Coronary artery (tissue), 2 donors: ENCODE data around the gene RDH8.
A peak's percentile ranks its signal among the peaks of the same experiment; 100 is the strongest.

Source experiments
- DNase-seq: peaks from one replicate; pipeline ENCODE4 v3.0.0-alpha.2; 2017; ENCODE audit warnings: low spot score
- H3K27ac ChIP-seq, 2 donors: fragments of 200-600 bp; sonication (generic); one replicate each; pipeline ENCODE4 v1.5.1; 2016 to 2019
- H3K4me3 ChIP-seq: fragments of 200-600 bp; sonication (generic); 2 replicates; pipeline ENCODE4 v1.5.1; 2016; ENCODE audit warnings: mild to moderate bottlenecking, moderate library complexity
- CTCF ChIP-seq: fragments of 200-600 bp; sonication (generic); IDR thresholded peaks from one replicate; pipeline ENCODE4 v1.5.1; 2019; ENCODE audit warnings: antibody characterized with exemption

RDH8 gene

GRCh38 chr19:10010247-10010691, 3.0 kb upstream of the RDH8 start, which contains the start of gene COL5A3:
COL5A3 (minus strand) TSS chr19:10010504; CDS start chr19:10010385, 119 bp downstream.
- TF ChIP-seq CTCF = no peak
- peak within 1 kb of the TSS; percentile 75 for H3K4me3 ChIP-seq
- DNase-seq = no peak
- peak within 1 kb of the TSS; percentile 42 to 89 for H3K27ac ChIP-seq

- no peak for DNase-seq
- H3K27ac ChIP-seq = no peak overlapping the region
- no peak for TF ChIP-seq CTCF
- H3K4me3 ChIP-seq = no peak overlapping the region
These were observed 2.3 kb upstream of the RDH8 start for GRCh38 chr19:10010939-10011338.

- H3K27ac ChIP-seq = no peak overlapping the region
- no peak for TF ChIP-seq CTCF
- no peak overlapping the region for H3K4me3 ChIP-seq
- DNase-seq = no peak
These were observed 1.3 kb upstream of the RDH8 start for GRCh38 chr19:10011974-10012373.

- no peak for DNase-seq
- Histone ChIP-seq H3K4me3 (no peak overlapping the region), H3K27ac (no peak overlapping the region)
- no peak for TF ChIP-seq CTCF
These were observed 743 bp downstream of the RDH8 start for GRCh38 chr19:10013834-10014618.

GRCh38 chr19:10018263-10018662, 5.0 kb downstream of the RDH8 start:
- no peak for TF ChIP-seq CTCF
- Histone ChIP-seq H3K27ac (no peak overlapping the region), H3K4me3 (no peak overlapping the region)
- no peak for DNase-seq

- no peak overlapping the region for H3K4me3 ChIP-seq
- H3K27ac ChIP-seq = no peak overlapping the region
- TF ChIP-seq CTCF = no peak
- DNase-seq = no peak
These were observed 5.5 kb downstream of the RDH8 start for GRCh38 chr19:10018786-10019185.

GRCh38 chr19:10019246-10019645, 6.0 kb downstream of the RDH8 start:
- no peak for TF ChIP-seq CTCF
- H3K4me3 ChIP-seq = no peak overlapping the region
- no peak for DNase-seq
- no peak overlapping the region for H3K27ac ChIP-seq
